ENCODE measurements around the gene STIP1.

Gene STIP1

GRCh38 chr11:64224891-64225607, 39.1 kb downstream of the STIP1 start:
- DNase-seq, result no peak

DNA sequence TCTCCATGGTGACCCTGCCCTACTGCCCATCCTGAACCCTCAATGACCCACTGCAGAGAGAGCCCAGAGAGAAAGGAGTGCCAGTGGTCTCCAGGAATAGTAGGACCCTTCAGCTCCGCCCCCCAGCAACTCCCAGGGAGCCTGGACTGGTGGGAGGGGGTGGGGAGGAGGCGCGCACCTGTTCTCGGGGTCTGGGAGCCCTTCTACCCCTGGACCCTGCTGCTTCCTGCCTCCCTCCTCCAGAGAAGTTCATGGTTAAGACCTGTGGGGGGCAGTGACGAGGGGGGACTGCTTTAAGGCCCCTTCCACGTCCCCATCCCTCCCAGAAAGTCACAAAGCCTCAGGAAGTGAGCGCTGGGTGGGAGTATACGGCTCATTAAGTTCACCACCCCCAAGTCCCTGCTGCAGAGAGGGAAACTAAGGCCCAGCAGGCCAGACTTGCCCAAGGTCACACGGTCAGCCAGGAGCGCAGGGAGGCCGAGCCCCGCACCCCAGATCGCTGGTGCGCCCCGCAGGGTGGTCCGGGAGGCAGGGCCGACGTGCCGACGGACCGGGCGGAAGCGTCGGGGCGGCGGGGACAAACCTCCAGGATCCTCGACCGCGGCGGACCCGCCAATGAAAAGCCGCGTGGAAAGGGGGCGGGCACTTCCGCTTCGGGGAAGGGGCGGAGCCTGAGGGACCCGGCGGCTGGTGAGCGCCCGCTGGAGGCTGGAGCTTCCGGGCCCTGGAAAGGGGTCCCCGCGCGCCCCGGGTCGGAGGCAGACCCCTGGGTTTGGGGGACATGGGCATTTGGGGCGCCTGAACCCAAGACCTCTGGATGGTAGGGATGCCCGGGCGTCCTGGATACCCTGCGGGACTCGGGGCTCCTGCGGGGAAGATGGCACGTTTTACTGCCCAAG, 39.9 kb downstream of the STIP1 start, which contains the start of the genes NUDT22 and TRPT1:
Gene NUDT22, plus strand, starts transcription at position 667 of the 899 bp plus-strand sequence. CDS start 379 bp downstream, outside the sequence.
Gene TRPT1, minus strand, starts transcription at position 579 of the 899 bp plus-strand sequence. Its CDS starts 326 bp downstream, at position 253.
- peak; percentile 76 for DNase-seq

DNA sequence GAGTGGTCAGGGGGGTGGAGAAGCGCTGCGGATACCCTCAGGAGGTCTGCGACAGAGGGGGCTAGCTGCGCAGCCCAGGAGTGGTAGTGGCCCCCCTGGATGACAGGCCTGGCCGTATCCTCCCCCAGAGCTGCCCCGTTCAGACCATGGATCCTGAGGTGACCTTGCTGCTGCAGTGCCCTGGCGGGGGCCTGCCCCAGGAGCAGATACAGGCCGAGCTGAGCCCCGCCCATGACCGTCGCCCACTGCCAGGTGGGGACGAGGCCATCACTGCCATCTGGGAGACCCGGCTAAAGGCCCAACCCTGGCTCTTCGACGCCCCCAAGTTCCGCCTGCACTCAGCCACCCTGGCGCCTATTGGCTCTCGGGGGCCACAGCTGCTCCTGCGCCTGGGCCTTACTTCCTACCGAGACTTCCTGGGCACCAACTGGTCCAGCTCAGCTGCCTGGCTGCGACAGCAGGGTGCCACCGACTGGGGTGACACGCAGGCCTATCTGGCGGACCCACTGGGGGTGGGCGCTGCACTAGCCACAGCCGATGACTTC, 40.6 kb downstream of the STIP1 start:
- no peak for DNase-seq

DNA sequence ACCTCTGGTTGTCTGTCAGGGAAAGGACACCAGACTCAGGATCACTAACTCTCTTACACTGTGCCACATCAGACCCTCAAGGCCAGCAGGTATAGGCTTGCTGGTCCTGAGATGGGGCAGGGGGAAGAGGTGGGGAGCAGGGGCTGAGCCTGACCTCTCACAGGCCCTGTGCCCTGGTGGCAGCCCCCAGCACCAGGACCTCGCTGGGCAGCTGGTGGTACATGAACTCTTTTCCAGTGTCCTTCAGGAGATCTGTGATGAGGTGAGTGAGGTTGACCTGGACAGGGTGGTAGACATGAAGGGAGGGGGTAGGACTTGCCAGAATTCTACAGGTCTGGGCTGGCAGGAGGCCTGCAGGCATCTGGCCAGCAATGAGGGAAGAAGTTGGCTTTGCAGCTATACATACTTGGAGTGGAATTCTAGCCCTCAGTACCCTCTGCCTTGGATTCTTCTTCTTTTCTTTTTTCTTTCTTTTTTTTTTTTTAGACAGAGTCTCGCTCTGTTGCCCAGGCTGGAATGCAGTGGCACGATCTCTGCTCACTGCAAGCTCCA, 41.5 kb downstream of the STIP1 start:
- no peak for DNase-seq

GRCh38 chr11:64229090-64229743, 43.2 kb downstream of the STIP1 start:
- DNase-seq, result no peak

- no peak for DNase-seq
These were observed 43.8 kb downstream of the STIP1 start for GRCh38 chr11:64229744-64230170.

DNA sequence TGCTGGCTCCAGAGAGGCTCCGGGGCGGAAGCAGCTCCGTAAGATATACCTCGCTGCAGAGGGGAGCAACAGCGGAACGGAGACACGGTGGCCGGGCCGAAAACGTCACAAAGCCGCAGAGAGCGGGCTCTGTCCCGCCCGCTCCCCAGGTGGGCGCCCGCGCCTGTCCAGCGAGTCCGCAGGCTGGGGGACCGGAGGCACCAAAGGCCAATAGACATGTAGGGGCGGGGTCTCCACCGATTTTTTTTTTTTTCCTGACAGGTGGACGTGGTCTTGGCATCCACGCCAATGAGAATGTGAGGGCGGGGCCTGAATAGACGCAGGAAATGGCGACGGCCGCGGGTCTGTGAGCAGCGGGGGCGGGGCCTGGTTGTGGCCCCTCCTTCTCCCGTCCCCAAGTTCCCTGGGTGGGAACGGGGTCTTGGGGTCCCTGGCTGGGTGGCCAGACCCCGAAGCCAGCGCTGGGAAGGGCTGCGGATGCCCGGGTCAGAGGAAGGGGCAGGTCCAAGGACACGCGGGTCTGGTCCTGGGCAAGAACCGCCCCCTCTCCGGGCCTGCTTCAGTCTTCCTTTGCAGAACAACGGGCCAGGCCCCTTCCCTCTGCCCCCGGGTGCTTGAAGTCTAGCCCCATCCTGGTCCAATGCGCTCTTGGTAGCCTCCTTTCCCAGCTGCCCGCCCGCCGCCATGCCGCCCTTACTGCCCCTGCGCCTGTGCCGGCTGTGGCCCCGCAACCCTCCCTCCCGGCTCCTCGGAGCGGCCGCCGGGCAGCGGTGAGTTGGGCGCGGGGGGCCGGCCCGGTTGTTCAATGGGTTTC, 44.4 kb downstream of the STIP1 start, which contains the start of gene DNAJC4:
Gene DNAJC4, plus strand, starts transcription at position 378 of the 814 bp plus-strand sequence. Its CDS starts 307 bp downstream, at position 685.
- peak; percentile 80 for DNase-seq

- DNase-seq, result no peak
These were observed 45.0 kb downstream of the STIP1 start for GRCh38 chr11:64230985-64231365.

- DNase-seq, result no peak
These were observed 45.6 kb downstream of the STIP1 start for GRCh38 chr11:64231546-64231945.

- no peak for DNase-seq
These were observed 46.4 kb downstream of the STIP1 start for GRCh38 chr11:64232182-64232966.

GRCh38 chr11:64232967-64233315, 47.0 kb downstream of the STIP1 start:
- no peak for DNase-seq

DNA sequence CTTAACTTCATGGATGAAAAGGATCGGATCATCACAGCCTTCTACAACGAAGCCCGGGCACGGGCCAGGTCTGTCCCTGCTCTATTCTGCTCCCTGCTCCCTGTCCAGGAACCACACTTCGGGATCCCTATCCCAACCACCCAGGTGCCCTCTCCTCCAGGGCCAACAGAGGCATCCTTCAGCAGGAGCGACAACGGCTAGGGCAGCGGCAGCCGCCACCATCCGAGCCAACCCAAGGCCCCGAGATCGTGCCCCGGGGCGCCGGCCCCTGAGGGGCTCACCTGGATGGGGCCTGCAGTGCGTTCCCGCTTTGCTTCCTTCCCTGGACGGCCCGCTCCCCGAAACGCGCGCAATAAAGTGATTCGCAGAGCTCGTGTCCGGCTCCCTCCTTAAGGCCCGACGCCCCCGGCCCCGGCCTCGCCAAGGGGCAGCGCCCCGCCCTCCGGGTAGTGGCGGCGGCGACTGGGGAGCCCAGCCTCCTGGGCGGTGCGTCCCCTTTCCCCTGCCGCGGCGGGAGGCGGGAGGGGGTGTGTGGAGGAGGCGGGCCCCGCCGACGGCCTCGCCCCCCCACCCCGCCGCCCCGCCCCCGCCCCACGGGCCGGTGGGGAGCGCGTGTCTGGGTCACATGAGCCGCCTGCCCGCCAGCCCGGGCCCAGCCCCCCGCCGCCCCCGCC, 48.1 kb downstream of the STIP1 start, which contains the start of gene VEGFB:
Gene VEGFB, plus strand, starts transcription at position 672 of the 674 bp plus-strand sequence. CDS start 250 bp downstream, outside the sequence.
- DNase-seq, result peak; percentile 27

GRCh38 chr11:64234647-64235379, 48.8 kb downstream of the STIP1 start:
- peak; percentile 21 for DNase-seq

DNA sequence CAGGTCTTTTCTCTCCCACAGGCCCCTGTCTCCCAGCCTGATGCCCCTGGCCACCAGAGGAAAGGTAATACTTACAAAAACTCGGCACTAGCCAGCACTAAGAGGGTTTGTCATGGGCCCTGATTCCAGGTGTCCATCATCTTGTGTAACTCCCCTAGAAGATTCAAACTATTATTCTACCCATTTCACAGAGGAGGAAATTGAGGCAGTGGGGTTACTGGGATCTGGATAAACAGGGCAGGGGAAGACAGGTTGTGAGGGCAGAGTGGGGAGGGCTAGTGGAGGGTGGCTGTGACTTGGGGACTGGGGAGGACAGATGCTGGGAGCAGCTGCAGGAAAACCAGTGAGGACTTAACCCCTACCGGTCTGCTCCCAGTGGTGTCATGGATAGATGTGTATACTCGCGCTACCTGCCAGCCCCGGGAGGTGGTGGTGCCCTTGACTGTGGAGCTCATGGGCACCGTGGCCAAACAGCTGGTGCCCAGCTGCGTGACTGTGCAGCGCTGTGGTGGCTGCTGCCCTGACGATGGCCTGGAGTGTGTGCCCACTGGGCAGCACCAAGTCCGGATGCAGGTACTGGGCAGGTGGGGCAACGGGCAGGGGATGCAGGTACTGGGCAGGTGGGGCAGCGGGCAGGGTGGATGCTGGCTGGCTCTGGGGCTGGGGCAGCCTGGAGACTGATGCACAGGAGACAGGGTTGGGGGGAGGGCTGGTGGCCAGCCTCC, 49.6 kb downstream of the STIP1 start:
- no peak for DNase-seq

DNA sequence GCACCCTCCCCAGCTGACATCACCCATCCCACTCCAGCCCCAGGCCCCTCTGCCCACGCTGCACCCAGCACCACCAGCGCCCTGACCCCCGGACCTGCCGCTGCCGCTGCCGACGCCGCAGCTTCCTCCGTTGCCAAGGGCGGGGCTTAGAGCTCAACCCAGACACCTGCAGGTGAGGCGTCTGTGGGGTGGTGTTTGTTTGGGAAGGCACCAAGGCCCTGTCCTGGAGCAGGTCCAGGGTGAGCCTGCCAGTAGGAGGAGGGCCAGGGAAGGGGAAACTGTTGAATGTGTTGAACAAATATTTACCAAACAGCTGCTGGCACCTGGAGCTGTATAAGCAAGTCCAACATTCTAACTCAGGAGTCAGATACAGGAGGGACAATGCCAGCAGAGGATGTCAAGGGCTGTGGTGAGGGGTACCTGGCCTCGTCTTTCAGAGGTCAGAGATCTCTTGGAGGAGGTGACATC, 51.5 kb downstream of the STIP1 start:
- no peak for DNase-seq

GRCh38 chr11:64238076-64238475, 52.1 kb downstream of the STIP1 start:
- DNase-seq, result no peak

DNA sequence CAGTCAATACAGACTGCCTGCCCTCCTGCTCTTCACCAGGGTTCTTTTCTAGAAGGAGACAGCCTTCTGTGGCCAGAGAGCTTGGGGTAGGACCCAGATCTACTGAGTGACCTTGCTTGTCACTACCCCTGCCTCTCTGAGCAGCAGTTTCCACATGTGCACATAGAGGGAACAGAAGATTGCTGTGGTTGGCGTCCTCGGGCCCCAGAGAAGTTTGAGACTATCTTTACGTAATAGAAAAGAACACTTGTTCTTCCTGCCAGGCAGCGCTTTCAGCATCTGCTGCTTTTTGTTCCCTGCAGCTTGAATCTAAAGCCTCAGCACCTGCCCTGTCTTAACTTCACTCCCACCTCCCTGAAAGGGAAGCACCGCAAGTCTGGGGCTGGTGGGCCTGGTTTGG, 53.0 kb downstream of the STIP1 start:
- DNase-seq, result no peak

DNA sequence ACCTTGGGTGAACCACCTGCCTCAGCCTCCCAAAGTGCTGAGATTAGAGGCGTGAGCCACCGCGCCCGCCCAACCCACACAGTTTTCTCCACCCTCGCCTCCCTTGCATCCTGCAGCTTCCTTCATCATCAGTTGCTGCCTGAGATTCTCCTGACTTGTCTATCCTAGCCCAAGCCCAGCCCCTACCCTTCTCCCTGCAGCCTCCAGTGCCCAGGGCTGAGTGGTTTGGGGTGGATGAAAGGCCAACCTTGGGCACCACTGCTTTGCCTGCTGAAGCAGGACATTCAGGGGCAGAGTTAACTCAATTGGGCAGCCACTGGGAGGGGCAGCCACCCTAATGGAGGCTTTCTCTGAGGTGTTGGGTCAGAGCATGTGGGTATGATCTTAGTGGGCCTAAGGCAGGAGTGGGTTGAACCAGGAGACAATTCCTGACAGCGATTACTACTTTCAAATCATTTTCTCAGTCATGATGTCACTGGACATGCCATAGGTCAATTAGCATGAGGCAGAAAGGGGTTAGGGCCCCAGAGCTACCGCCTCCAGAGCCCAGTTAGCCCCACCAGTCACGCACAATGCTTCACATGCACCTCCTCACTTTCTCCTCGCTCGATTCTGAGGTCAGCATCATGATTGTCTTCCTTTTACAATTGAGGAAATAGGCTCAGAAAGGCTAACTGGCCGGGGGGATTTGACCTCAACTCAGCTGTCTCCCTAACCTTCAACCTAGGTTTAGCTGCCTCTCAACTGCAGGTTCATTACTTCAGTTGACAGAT, 53.9 kb downstream of the STIP1 start:
- no peak for DNase-seq

Data from T1000 (cell line).